ENCODE data around the gene PLCL1. TPM values are rescaled to one million over a fixed set of nuclear protein-coding genes. Genes with fewer than 3 reads are reported as not detected.

Gene PLCL1
- total RNA-seq (2014; rRNA removed; shearing (Covaris generic)) (2.3 TPM in 2 replicates), polyA plus RNA-seq (2016; fragmentation: Nextera tagmentation; extraction: Ambion mirVana) (0.44 and 0.80 TPM in 2 replicates)

DNA sequence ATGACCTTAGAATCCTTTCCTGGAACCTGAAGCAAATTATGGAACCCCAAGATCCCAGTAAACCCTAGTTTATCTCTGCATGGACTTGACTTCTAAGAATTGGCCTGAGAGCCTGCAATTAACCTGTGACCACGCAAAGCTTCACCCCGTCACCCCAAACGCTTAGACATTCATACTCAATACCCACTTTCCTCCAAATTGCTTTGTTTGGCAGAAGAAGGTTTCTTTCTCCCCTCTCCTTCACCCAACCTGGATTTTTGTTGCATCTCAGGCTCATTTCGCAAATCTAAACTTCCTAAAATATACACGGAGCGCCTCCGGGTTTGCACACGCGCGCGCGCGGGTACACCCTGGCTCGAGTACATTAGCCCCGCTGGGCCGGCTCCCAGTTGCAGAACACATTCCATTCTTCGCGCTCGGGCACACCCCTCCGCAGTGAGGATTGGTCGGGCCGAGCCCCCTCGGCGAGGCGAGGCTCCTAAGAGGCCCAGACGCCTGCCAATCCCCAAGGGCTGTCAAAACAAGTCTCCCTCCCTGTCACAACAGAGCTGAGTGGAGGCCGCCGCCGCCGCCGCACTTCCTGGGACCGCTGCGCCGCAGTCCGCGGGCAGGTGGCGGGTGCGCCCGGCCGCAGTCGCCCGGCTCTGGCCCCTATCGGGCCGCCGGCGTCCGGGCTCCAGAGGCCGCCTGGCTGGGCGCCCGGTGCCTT, at the start of gene PLCL1:
Gene PLCL1, plus strand, starts transcription at position 545 of the 709 bp plus-strand sequence.
- TF ChIP-seq EZH2phosphoT487 (IDR thresholded peaks at IDR 0.05; ENCODE audit: insufficient read depth, low read depth) (no peak), EZH2 (IDR thresholded peaks at IDR 0.05; ENCODE audit: insufficient read depth, poor library complexity, severe bottlenecking) (no peak)
- in situ Hi-C loops (cut with MboI), result loop anchor here (5.0 kb wide), 2 partner anchors 323 to 488 kb away; no protein-coding TSS in a partner anchor
- no peak within 1 kb of the TSS for H3K27ac ChIP-seq
- no peaks in the 10 kb centered on the region for H3K79me2 ChIP-seq (ENCODE audit: insufficient read depth)
- H3K9me2 ChIP-seq (ENCODE audit: insufficient read depth), result no peaks in the 10 kb centered on the region
- H3K9ac ChIP-seq, result peak within 1 kb of the TSS; percentile 56
- no peaks in the 10 kb centered on the region for H3K36me3 ChIP-seq (ENCODE audit: low read depth)
- peak within 1 kb of the TSS; percentile 81 for H2AFZ ChIP-seq
- no peaks in the 10 kb centered on the region for H4K20me1 ChIP-seq (ENCODE audit: insufficient read depth)
- H3K4me2 ChIP-seq (ENCODE audit: unreplicated experiment), result peak within 1 kb of the TSS; percentile 79
- H3K27me3 ChIP-seq (replicated peaks; ENCODE audit: insufficient read depth), result no peaks in the 10 kb centered on the region
- peak; percentile 96 for DNase-seq
- H3K9me3 ChIP-seq (ENCODE audit: low read depth), result no peaks in the 10 kb centered on the region
- no peaks in the 10 kb centered on the region; the same call in 1 of the 2 replicates for H3K4me1 ChIP-seq (ENCODE audit: insufficient read depth)
- 0 out of 2 replicates have a peak, but pooled peaks cover 8% of the 10 kb centered on the region for H3F3A ChIP-seq (ENCODE audit: insufficient read depth)
- peak within 1 kb of the TSS; percentile 81 for H3K4me3 ChIP-seq
- 1% methylated on average over 38 to 50 of the region's 50 CpGs for WGBS, 2 experiments (ENCODE audit: low coverage in 1 of 2, low lambda C conversion rate in 2 of 2, missing lambda C conversion rate in 2 of 2)

DNA sequence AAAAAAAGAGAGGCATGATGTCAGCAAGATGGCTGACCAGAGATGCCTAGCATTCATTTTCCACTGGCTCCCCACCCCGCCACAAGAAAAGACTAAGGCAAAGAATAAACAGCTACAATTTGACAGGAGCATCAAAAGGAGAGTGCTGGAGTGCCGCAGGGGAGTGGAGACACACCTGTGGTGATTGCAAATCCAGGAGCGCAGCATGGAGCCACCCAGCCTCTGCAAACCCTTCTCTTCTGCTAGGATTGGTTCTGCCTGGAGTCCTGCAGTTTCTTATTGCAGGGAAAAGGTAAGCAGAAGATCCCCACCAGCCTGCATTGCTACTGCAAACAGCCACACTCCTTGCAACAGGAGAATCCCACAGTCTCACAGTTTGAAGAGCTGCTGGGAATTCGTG, 45.4 kb upstream of the PLCL1 start:
- no peak overlapping the region for H3K4me3 ChIP-seq
- H2AFZ ChIP-seq, result no peak overlapping the region
- in situ Hi-C loops (cut with MboI), result no loop called here
- H3K27ac ChIP-seq, result no peak overlapping the region
- 52 to 61% methylated on average over 4 of the region's 4 CpGs for WGBS, 2 experiments (ENCODE audit: low coverage in 1 of 2, low lambda C conversion rate in 2 of 2, missing lambda C conversion rate in 2 of 2)
- H3K9me2 ChIP-seq (ENCODE audit: insufficient read depth), result no peaks in the 10 kb centered on the region
- no peaks in the 10 kb centered on the region for H4K20me1 ChIP-seq (ENCODE audit: insufficient read depth)
- no peaks in the 10 kb centered on the region for H3K79me2 ChIP-seq (ENCODE audit: insufficient read depth)
- no peak overlapping the region for H3K9ac ChIP-seq
- no peaks in the 10 kb centered on the region for H3K36me3 ChIP-seq (ENCODE audit: low read depth)
- DNase-seq, result no peak
- H3K9me3 ChIP-seq (ENCODE audit: low read depth), result no peaks in the 10 kb centered on the region
- TF ChIP-seq EZH2 (IDR thresholded peaks at IDR 0.05; ENCODE audit: insufficient read depth, poor library complexity, severe bottlenecking) (no peak), EZH2phosphoT487 (IDR thresholded peaks at IDR 0.05; ENCODE audit: insufficient read depth, low read depth) (no peak)
- H3F3A ChIP-seq (ENCODE audit: insufficient read depth), result no peaks in the 10 kb centered on the region
- no peaks in the 10 kb centered on the region for H3K27me3 ChIP-seq (replicated peaks; ENCODE audit: insufficient read depth)
- no peak overlapping the region for H3K4me2 ChIP-seq (ENCODE audit: unreplicated experiment)
- no peaks in the 10 kb centered on the region for H3K4me1 ChIP-seq (ENCODE audit: insufficient read depth)

DNA sequence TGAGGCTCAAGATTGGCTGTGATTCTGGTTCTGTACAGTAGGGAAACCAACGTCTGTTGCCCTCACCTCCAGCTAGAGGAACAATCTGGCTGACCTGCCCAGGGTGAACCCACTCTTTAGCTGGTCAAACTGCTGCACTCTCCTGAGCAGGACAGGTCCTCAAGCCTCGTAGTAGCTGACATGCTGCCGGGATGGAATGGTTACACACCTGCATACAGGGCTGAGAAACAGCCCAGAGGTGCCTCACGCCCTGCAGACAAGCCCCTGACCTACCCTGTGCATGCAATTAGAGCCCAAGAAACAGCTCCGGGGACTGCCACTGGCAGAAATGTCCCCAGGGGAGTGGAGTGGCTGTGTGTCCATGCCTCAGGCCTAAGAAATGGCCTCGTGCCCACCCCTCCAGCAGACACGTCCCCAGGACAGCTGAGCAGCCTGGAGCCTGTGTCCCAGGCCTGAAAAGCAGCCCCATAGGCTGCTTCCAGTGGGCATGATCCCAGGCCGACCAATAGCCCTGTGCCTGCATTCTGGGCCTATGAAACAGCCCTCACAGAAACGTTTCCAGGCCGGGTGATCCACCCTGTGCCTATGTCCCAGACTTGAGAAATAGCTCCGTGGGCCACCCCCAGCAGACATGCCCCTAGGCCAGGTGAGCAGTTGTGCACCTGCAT, 44.6 kb upstream of the PLCL1 start:
- H2AFZ ChIP-seq, result no peak overlapping the region
- no peak overlapping the region for H3K9ac ChIP-seq
- H3K27me3 ChIP-seq (replicated peaks; ENCODE audit: insufficient read depth), result no peaks in the 10 kb centered on the region
- H3K27ac ChIP-seq, result no peak overlapping the region
- H3K4me3 ChIP-seq, result no peak overlapping the region
- H3K4me2 ChIP-seq (ENCODE audit: unreplicated experiment), result no peak overlapping the region
- H3F3A ChIP-seq (ENCODE audit: insufficient read depth), result no peaks in the 10 kb centered on the region
- no peaks in the 10 kb centered on the region for H3K4me1 ChIP-seq (ENCODE audit: insufficient read depth)
- H3K79me2 ChIP-seq (ENCODE audit: insufficient read depth), result no peaks in the 10 kb centered on the region
- in situ Hi-C loops (cut with MboI), result no loop called here
- WGBS, 2 experiments (ENCODE audit: low coverage in 1 of 2, low lambda C conversion rate in 2 of 2, missing lambda C conversion rate in 2 of 2), result 36 to 37% methylated on average over 11 of the region's 11 CpGs
- H3K9me2 ChIP-seq (ENCODE audit: insufficient read depth), result no peaks in the 10 kb centered on the region
- H3K9me3 ChIP-seq (ENCODE audit: low read depth), result no peaks in the 10 kb centered on the region
- H3K36me3 ChIP-seq (ENCODE audit: low read depth), result no peaks in the 10 kb centered on the region
- DNase-seq, result no peak
- TF ChIP-seq EZH2phosphoT487 (IDR thresholded peaks at IDR 0.05; ENCODE audit: insufficient read depth, low read depth) (no peak), EZH2 (IDR thresholded peaks at IDR 0.05; ENCODE audit: insufficient read depth, poor library complexity, severe bottlenecking) (no peak)
- H4K20me1 ChIP-seq (ENCODE audit: insufficient read depth), result no peaks in the 10 kb centered on the region

DNA sequence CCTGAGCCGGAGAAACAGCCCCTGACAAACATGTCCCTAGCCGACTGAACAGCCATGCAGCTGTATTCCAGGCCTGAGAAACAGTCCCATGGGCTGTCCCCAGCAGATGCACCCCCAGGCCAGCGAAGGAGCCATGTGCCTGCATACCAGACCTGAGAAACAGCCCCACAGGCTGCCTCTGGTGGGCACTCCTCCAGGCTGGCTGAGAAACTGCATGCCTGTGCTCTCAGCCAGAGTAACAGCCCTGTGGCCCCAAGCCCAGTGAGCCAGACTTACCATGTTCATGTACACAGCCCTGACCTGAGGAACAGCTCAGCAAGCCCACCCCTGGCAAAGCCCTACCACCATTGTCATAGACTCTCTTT, 44.1 kb upstream of the PLCL1 start:
- Histone ChIP-seq H3K9me3 (ENCODE audit: low read depth) (no peaks in the 10 kb centered on the region), H3K27me3 (replicated peaks; ENCODE audit: insufficient read depth) (no peaks in the 10 kb centered on the region), H3K27ac (no peak overlapping the region), H3K9ac (no peak overlapping the region), H2AFZ (no peak overlapping the region), H4K20me1 (ENCODE audit: insufficient read depth) (no peaks in the 10 kb centered on the region), H3F3A (ENCODE audit: insufficient read depth) (no peaks in the 10 kb centered on the region), H3K4me1 (ENCODE audit: insufficient read depth) (no peaks in the 10 kb centered on the region), H3K36me3 (ENCODE audit: low read depth) (no peaks in the 10 kb centered on the region), H3K79me2 (ENCODE audit: insufficient read depth) (no peaks in the 10 kb centered on the region), H3K4me2 (ENCODE audit: unreplicated experiment) (no peak overlapping the region), H3K4me3 (no peak overlapping the region), H3K9me2 (ENCODE audit: insufficient read depth) (no peaks in the 10 kb centered on the region)
- no peak for TF ChIP-seq EZH2phosphoT487 (IDR thresholded peaks at IDR 0.05; ENCODE audit: insufficient read depth, low read depth)
- no peak for TF ChIP-seq EZH2 (IDR thresholded peaks at IDR 0.05; ENCODE audit: insufficient read depth, poor library complexity, severe bottlenecking)
- 39 to 58% methylated on average over 2 to 3 of the region's 3 CpGs for WGBS, 2 experiments (ENCODE audit: low coverage in 1 of 2, low lambda C conversion rate in 2 of 2, missing lambda C conversion rate in 2 of 2)
- in situ Hi-C loops (cut with MboI), result no loop called here
- no peak for DNase-seq

Data from GM23248 (cell line).